ENCODE results near the gene PON1.
A peak's percentile ranks its signal among the peaks of the same experiment; 100 is the strongest.

DNA sequence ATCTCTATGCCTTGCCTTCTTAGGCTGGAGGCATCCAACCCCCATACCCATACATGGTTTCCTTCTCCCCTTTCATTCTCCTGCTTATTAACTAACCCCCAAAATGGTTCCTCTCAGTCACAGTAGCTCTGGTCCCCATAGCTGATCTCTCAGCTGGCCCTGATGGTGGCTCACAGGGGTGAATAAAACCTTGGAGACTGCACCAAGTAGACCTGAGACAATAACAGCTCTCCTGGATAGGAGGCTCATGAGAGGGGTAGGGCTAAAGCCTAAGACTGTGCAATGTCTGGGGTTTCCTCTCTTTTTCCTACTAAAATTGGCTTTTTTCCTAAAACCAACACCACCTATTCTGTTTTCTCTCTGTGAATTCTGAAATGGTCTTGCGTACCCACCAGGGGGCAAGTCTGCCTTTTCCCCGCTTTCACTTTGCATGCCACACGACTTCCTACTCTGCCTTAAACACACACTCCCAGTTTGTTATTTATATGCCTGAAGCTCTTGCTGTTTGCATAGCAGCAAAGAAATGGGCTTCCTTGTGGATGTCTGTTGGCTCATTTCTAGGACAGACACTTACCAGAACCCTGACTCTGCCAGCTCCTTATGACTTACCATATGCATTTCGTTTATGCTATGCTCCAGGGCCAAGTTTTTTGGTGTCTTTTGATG is 18.4 kb upstream of the PON1 start:
- TF ChIP-seq E2F6 (IDR thresholded peaks at IDR 0.05) (no peak), POLR2A (IDR thresholded peaks at IDR 0.05; ENCODE audit: control extremely low read depth in 1 of 2, low read depth in 2 of 2, low read length in 2 of 2) (no peak), SRF (IDR thresholded peaks at IDR 0.05; ENCODE audit: low read depth, low read length) (no peak), RAD21 (IDR thresholded peaks at IDR 0.05 in 1 of 2, conservative IDR thresholded peaks at IDR 0.05 in 1 of 2; ENCODE audit: low read depth in 2 of 2, low read length in 2 of 2) (peak; percentile 36 to 50; a peak in 3 of 4 replicates), POLR2AphosphoS5 (IDR thresholded peaks at IDR 0.05; ENCODE audit: low read depth, low read length) (no peak)
- TF ChIP-seq, protein P1, sequence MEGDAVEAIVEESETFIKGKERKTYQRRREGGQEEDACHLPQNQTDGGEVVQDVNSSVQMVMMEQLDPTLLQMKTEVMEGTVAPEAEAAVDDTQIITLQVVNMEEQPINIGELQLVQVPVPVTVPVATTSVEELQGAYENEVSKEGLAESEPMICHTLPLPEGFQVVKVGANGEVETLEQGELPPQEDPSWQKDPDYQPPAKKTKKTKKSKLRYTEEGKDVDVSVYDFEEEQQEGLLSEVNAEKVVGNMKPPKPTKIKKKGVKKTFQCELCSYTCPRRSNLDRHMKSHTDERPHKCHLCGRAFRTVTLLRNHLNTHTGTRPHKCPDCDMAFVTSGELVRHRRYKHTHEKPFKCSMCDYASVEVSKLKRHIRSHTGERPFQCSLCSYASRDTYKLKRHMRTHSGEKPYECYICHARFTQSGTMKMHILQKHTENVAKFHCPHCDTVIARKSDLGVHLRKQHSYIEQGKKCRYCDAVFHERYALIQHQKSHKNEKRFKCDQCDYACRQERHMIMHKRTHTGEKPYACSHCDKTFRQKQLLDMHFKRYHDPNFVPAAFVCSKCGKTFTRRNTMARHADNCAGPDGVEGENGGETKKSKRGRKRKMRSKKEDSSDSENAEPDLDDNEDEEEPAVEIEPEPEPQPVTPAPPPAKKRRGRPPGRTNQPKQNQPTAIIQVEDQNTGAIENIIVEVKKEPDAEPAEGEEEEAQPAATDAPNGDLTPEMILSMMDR (IDR thresholded peaks at IDR 0.05; ENCODE audit: control extremely low read depth in 1 of 3, insufficient read depth in 1 of 3, low read depth in 1 of 3, low read length in 3 of 3), result peak in 2 of 3 experiments; percentile 12 to 25; a peak in 1 of 4 replicates

Measured in H1 (cell line).